Epithelial cell of prostate (primary cell): Measurements from ENCODE around the gene S100A9.
"Not testable (repeated sequence)": the region's sequence is repeated elsewhere in the genome, so short reads cannot be mapped to it uniquely, and the experiment has no call there.

Source experiments
- DNase-seq: peaks from one replicate; pipeline ENCODE4 v3.0.0-alpha.2; 2011; ENCODE audit warnings: low read depth, low spot score
- H3K27ac ChIP-seq: fragments of 450-650 bp; 2 replicates; pipeline ENCODE4 v1.5.1; 2017; ENCODE audit warnings: mild to moderate bottlenecking

Gene S100A9

DNA sequence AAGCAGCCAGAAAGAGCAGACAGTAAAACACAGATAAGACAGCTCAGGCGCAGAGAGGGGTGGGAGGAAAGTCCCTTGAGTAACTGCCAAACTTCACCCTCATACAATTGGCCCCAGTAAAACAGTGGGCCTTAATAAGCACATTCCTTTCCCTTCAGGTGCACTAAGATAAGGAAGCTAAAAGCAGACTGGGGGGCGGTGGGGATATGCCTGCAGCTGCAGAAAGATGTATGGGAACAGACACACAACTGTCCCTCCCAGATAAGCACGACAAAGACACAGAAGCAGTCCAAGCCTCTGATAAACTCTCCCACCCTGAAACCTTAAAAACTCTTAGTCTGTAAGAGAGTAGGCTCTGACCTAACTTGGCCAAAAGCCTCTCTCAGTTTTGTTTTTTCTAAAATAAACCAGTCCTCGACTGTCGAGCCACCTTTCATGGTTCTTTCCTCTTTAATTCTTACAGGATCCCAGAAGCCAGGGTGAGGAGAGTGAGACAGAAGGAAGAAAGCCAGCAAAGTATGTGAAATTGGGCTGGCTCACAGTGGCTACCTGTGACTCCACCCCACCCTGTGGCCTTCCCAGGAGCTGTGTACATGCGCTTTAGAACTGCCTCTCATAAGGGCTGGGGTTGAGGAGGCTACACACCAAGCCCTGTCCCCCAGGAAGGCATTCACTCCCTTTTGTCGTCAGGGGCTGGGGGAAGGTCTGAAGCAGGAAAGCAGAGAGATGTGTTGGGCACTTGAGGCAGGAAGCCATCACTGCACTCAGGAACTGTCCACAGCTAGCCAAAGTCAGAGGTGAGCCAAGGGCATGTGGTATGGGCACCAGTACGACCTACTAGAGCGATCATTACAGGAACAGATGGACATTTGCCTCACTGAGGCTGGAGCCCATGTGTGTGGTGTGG, 13.6 kb upstream of the S100A9 start:
- no peak for DNase-seq
- H3K27ac ChIP-seq: peak overlapping the region; percentile 37

DNA sequence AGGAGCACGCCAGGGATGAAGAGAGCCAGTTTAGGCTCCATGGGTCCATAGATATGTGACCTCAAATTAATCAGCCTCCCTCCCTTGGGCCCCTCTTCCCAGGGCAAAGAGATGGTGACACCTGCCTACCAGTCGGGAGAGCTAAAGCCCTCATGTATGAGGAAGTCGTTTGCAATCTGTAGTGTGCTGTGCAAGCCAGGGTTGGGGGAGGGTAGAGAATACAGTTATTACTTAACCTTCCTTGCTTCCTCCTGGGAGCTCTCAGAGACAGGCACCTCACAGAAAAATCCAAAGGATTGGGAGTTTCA, 13.0 kb upstream of the S100A9 start:
- no peak for DNase-seq
- H3K27ac ChIP-seq: peak overlapping the region; percentile 37

DNA sequence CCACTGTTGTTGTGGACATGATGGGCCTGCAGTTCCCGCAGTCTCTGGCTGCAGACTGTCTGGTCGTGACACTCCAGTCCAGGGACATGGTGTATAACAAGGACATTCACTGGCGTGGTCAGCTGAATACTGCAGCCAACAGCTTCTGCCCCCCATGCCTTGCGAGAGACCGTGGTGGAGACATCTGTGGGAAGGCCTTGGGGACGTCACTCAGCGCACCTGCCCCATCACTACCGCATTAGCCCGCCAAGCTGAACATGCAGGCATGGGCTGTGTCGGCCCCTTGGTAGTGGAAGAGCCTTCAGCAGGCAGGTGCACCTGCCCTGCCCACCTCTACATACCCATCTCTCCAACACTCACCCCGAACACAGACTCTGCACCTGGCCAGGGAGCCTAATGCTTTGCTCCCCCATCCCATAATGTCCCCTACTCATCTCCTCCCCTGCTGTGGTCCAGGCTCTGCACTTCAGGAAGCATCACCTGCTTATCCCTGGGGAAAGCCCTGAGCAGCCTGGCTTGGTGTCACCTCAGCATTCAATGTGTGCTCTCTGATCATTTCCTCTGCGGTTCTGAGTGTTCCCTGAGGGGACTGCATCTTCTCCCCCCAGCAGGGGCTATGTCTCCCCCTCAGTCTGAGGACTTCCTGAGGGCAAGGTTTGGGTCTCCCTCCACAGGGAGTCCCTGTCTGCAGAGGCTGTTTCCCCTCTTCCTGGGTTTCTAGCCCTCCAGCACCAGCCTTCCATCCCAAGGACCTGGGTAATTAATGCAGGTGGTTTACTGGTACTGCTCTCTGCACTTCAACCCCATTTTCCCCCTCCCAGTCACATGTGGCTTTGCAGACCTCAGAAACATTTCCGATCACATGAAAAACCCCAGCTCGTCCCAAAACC, 12.2 kb upstream of the S100A9 start:
- H3K27ac ChIP-seq: no peak overlapping the region
- DNase-seq: no peak

DNA sequence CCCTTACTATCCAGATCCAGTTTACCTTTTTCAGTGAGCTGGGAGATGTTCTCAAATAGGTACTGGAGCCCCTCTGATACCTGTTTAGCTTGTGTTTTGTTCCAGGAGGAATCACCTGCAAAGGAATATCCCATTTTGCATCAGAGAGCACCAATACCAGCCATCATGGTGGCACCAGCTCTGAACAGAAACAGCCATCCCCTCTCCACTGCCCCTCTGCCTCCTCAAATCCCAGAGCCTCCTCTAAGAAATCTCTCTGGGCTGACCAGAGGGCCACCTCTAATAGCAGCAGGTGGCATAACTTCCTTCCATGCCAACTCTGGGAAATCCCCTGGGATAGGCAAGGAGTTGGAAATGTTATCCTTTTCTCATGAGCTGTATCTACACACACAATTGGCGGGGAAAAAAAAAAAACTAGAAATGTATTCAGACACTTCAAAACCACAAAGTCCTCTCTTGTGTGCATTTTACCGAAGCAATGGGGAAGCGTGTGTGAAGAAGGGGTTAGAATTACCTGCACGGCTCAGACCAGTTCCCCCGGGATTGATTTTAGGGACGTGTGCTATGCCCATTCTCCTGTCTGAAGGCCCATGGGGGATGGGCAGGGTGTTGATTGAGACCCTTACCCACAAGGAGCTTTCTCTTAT, 11.5 kb upstream of the S100A9 start:
- DNase-seq: no peak
- H3K27ac ChIP-seq: no peak overlapping the region

DNA sequence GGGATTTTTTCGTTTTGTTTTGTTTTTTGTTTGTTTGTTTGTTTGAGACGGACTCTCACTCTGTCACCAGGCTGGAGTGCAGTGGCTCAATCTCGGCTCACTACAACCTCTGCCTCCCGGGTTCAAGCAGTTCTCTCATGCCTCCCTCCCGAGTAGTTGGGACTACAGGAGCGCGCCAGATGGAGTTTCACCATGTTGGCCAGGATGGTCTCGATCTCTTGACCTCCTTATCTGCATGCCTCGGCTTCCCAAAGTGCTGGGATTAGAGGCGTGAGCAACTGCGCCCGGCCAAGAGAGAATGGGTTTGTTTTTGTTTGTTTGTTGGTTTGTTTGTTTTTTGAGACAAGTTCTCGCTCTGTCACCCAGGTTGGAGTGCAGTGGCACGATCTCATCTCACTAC, 10.6 kb upstream of the S100A9 start:
- not testable (repeated sequence) for DNase-seq, H3K27ac ChIP-seq

DNA sequence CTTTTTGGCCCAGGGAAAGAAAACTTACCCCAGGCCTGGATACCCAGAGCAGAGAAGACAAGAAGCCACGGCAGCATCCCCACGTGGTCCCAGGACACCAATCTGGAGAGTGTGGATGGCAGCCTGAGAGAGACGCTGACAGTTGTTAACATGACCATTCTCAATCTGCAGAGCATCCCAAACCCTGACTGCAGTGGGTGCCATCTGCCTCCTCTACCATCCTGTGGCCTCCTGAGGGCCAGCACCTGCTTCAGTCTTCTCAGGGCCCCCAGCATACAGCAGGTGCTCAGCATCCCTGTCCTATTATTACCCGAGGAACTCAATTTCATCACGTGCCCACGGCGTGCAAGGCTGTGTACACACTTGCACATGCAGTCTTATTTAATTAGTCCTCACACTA, 9.8 kb upstream of the S100A9 start:
- DNase-seq: no peak
- H3K27ac ChIP-seq: no peak overlapping the region

DNA sequence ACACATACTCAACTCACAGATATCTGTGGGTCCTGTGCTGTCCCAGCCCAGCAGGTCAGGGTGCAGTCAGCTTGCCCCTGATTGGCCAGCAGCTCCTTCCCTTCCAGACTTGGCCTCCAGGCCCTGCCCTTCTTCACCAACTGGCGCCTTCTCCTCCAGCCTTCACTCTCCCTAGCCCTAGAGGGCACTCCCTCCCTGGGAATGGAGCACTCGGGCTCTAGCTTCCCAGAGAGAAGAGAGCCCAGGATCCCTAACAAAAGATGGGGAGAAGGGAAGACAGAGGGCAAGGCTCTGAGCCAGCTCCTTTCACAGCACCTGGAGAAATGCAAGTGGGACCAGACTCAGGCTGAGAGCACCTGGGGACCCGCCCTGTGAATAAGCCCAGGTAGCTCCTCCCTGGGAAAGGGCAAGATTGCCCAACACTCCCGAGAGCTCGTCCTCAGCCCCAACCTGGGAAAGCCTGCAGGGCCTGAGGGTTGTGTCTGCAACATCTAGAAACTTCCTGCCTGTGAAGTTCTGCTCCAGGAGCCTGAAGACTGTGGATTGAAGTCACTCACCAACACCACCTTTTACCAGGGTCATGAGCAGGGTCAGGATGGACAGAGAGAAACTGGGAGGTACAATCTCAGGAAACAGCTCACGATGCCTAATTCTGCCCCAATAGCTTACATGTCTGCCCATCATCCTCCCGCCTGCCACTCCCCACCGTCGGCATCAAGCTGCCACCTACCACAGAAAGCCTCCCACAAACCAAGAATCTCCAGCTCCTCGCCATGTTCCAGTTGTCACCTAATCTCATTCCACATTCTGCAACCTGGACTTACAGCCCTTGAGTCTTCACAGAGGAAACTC, 8.9 kb upstream of the S100A9 start, which contains the start of gene PGLYRP4:
TSS of gene PGLYRP4 (minus strand) at position 331 of the 852 bp plus-strand sequence. CDS start 909 bp downstream, outside the sequence.
- no peak within 1 kb of the TSS for H3K27ac ChIP-seq

GRCh38 chr1:153349363-153350320, 8.0 kb upstream of the S100A9 start:
- DNase-seq: no peak
- H3K27ac ChIP-seq: no peak overlapping the region

More for the DNA sequence above, 8.9 kb upstream of the S100A9 start, which contains the start of gene PGLYRP4:
- no peak for DNase-seq

- no peak overlapping the region for H3K27ac ChIP-seq
- no peak for DNase-seq
Measured at GRCh38 chr1:153350321-153350957, 7.2 kb upstream of the S100A9 start.

GRCh38 chr1:153352523-153352922, 5.1 kb upstream of the S100A9 start:
- H3K27ac ChIP-seq: no peak overlapping the region
- no peak for DNase-seq

DNA sequence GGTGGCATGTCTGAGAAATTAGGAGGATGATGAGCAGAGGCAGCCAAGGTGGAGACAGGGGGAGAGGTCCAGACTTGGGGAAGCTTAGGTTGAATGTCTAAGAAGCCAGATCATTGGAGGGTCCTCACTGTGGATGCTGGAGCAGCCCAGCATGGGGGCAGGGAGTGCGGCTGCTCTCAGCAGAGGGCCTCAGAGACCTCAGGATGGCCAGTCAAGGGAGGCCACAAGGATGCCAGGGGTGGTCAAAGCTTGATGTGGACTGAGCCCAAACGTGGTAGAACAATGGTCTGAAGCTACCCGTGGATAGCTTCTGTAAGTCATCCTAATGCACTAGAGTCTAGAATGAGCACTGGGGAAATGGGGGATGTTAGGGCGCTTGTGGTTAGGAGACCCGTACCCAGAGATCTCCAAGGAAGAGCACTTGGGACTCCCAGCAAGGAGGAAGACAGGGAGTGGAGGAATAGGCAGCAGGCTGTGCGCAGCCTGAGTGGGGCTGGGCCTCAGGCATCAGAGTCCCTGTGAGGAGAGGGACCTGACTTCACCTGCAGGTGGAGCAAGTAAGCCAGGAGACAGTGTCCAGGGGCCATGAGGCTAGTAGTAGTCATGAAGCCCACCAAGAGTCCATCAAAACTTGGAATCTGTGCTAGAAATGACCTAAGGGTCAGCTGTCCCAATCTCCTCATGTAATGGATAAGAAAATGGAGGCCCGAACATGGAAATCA, 4.3 kb upstream of the S100A9 start:
- no peak overlapping the region for H3K27ac ChIP-seq
- DNase-seq: no peak

DNA sequence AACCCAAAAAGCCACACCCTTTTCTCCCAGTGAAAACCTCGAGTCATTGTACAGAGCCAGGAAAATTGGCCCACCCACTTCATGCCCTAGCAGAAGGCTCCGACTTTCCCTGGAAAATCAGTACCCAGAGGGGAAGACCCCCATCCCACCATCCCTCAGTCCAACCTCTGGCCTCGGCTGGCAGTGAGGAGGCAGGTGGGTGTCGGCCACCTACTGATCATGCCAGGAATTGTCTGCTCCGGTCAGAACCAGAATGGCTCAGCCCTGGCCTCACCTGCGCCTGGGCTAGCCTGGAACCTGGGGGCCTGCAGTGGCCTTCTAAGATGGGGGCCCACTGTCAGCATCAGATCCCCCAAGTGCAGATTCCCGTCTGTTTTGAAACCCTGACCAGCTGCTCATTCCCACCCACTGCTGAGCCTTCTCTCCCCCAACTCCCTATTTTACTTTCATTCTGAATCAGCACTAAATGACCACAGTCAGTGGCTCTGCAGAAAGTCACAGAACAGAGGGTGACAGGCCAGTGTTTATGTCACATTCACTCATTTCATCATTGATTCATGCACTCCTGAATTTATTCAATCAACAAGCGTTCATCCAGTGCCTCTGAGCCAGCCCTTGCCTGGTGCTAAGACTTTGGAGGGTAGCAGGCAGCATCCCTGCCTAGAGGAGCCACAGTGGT, 3.0 kb upstream of the S100A9 start:
- no peak for DNase-seq
- H3K27ac ChIP-seq: no peak overlapping the region

- H3K27ac ChIP-seq: no peak overlapping the region
- DNase-seq: no peak
Measured at GRCh38 chr1:153355445-153356071, 2.1 kb upstream of the S100A9 start.

- H3K27ac ChIP-seq: peak overlapping the region; percentile 90
Measured at GRCh38 chr1:153356392-153357075, 1.1 kb upstream of the S100A9 start.

DNA sequence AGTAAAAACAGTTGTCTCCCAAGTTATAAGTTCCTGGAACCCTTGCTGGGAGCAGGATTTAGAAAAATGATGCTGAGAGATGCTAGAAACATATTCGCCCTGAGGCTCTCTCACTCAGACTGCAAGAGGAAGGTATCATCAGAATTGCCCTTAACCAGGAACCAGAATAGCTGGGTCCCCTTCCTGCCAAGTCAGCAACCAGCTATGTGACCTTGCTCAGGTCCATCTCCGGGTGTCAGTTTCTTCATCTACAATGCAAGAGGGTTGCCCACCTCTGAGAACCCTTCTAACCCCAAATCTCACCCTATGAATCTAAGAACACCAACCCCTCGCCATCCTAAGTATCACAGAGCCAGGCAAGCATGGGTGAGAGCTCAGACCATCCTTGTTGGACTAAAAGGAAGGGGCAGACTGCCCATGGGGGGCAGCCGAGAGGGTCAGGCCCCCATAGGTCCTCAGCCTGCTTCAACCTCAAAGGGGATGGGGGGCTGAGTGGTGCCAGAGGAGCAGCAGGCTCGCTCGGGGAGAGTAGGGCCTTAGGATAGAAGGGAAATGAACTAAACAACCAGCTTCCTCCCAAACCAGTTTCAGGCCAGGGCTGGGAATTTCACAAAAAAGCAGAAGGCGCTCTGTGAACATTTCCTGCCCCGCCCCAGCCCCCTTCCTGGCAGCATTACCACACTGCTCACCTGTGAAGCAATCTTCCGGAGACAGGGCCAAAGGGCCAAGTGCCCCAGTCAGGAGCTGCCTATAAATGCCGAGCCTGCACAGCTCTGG, 390 bp upstream of the S100A9 start:
- peak overlapping the region; percentile 90 for H3K27ac ChIP-seq
- DNase-seq: no peak

More at GRCh38 chr1:153356392-153357075, 1.1 kb upstream of the S100A9 start:
- no peak for DNase-seq
